IPS-15b (cell line): Measurements from ENCODE around the gene ISY1.

Experiments used
- H3K27me3 ChIP-seq: one replicate; pipeline ENCODE4 v1.6.1; 2013; ENCODE audit warnings: low read length; ENCODE audit not compliant: control insufficient read depth, insufficient read depth
- H3K36me3 ChIP-seq: one replicate; pipeline ENCODE4 v1.6.1; 2013; ENCODE audit warnings: low read length; ENCODE audit not compliant: control insufficient read depth, insufficient read depth
- H3K4me1 ChIP-seq: one replicate; pipeline ENCODE4 v1.6.1; 2013; ENCODE audit warnings: mild to moderate bottlenecking, low read length; ENCODE audit not compliant: control insufficient read depth, insufficient read depth
- H3K4me3 ChIP-seq: one replicate; pipeline ENCODE4 v1.5.1; 2013; ENCODE audit warnings: low read depth, low read length
- H3K9ac ChIP-seq: one replicate; pipeline ENCODE4 v1.6.1; 2013; ENCODE audit warnings: low read depth, mild to moderate bottlenecking, low read length
- H3K9me3 ChIP-seq: one replicate; pipeline ENCODE4 v1.6.1; 2013; ENCODE audit warnings: mild to moderate bottlenecking, low read length; ENCODE audit not compliant: control insufficient read depth, insufficient read depth

ISY1 gene

DNA sequence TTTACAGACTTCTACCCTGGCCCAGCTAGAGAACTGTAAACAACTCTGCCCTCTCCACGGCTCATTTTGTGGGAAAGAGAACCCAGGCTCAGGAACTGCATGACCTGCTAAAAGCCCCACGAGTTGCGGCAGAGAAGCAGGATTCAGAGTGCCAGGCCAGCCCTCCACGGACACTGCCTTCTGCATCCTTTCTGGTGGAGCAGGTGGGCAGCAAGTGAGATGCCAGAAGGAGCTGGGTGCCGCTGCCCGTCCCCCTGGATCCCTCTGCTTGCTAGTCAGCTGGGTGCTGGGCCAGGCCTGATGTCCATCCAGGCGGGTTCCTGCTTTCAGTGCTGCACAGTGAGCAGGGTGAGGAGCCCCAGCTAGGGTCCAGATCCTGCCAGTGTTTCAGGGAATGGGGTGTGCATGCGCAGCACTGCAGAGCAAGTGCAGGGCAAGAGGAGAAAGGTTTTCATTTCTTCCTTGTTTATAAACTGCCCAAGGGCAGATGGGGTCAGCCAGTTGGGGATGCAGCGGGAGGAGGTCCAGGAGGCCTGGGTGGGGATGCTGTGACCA, 34.1 kb downstream of the ISY1 start:
- no peaks in the 10 kb centered on the region for H3K27me3 ChIP-seq
- no peaks in the 10 kb centered on the region for H3K4me1 ChIP-seq
- peaks cover 19% of the 10 kb centered on the region for H3K36me3 ChIP-seq
- no peak overlapping the region for H3K9ac ChIP-seq
- H3K9me3 ChIP-seq, result no peaks in the 10 kb centered on the region
- H3K4me3 ChIP-seq, result no peak overlapping the region

DNA sequence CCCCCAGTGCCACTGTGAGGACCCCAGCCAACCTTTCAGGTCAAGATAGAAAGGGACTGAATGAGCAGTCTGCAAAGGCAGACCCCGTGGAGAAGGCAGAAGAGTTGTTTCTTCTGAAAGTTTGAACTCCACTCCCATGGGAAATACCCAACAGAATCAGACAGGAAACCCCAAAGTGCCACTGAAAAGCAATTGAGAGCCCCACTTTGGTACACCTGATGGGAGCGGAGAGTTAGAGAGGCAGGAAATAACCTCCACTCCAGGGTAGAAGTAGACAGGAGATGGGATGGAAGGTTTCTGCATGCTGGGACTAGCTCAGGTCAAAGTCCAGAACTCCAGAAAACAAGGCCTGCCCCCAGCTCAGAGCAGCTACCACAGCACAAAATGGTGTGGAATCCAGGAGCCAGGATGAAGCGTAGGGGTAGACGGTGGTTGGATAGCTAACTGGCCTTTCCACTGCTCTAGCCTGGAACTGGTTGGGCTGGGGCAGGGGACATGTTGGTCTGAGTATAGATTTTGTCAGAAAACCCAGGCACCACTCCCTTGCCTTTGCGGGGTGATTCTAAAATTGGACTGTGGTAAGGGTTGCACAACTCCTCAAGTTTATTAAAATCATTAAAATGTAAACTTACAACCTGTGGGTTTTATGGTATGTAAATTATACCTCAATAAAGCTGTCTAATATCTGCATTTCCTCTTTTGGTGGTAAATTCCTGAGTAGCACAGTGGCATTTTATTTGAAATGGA, 37.4 kb downstream of the ISY1 start:
- Histone ChIP-seq H3K9me3 (no peaks in the 10 kb centered on the region), H3K4me1 (peaks cover 16% of the 10 kb centered on the region), H3K4me3 (no peak overlapping the region), H3K9ac (no peak overlapping the region), H3K36me3 (peaks cover 5% of the 10 kb centered on the region), H3K27me3 (no peaks in the 10 kb centered on the region)

DNA sequence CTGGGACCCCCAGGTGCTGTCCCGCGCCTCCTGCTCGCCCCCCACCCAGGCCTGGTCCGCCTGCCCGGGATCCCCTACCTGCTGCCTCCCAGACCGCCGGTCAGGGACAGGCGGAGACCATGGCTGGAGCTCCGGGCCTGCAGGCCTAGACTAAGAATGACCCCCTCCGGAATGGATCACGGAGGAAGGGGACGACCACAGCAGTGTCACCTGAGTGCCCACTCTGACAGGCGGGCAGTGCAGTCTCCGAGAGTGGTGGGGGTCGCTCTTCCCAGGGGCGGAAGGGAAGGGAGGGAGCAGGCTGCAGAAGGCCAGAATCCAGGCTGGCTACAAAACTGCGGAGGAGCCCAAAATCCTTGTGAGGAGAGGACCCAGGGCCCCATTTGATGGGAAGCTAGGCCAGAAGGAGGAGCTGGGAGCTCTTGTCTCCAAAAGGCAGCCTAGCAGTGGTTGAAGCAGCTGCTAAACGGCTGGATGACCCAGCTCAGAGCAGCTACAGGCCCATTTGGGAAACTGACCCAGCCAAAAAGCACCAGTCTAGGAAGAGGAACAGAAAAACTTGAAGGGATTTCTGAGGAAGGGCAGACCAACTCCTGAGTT, 38.4 kb downstream of the ISY1 start:
- Histone ChIP-seq H3K4me1 (peaks cover 17% of the 10 kb centered on the region), H3K27me3 (no peaks in the 10 kb centered on the region), H3K9ac (peak overlapping the region; percentile 16), H3K9me3 (no peaks in the 10 kb centered on the region), H3K36me3 (no peaks in the 10 kb centered on the region), H3K4me3 (peak overlapping the region; percentile 82)

DNA sequence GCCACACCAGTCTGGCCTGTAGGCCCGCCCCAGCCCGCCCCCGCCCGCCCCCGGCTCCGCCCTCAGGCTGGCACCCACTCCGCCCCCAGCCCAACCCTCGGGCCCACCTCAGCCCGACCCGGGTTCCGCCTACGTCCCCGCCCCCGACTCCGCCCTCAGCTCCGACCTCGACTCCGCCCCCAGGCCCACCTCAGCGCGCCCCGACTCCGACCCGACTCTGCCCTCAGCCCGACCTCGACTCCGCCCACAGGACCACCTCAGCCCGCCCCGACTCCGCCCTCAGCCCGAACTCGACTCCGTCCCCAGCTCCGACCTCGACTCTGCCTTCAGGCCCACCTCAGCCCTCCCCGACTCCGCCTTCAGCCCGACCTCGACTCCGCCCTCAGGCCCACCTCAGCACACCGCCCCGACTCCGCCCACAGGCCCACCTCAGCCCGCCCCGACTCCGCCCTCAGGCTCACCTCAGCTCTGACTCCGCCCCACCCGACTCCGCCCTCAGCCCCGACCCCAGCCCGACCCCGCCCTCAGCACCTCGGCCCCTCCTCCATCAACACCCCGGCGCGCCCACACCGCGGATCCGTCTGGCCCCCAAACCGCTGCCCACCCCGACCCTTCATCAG, 39.0 kb downstream of the ISY1 start, which contains the start of gene RAB43:
Gene RAB43 (minus strand): TSS at position 13 of the 620 bp plus-strand sequence. CDS start 315 bp downstream, outside the sequence.
- Histone ChIP-seq H3K4me3 (peak within 1 kb of the TSS; percentile 82), H3K4me1 (peaks cover 17% of the 10 kb centered on the region), H3K27me3 (no peaks in the 10 kb centered on the region)

DNA sequence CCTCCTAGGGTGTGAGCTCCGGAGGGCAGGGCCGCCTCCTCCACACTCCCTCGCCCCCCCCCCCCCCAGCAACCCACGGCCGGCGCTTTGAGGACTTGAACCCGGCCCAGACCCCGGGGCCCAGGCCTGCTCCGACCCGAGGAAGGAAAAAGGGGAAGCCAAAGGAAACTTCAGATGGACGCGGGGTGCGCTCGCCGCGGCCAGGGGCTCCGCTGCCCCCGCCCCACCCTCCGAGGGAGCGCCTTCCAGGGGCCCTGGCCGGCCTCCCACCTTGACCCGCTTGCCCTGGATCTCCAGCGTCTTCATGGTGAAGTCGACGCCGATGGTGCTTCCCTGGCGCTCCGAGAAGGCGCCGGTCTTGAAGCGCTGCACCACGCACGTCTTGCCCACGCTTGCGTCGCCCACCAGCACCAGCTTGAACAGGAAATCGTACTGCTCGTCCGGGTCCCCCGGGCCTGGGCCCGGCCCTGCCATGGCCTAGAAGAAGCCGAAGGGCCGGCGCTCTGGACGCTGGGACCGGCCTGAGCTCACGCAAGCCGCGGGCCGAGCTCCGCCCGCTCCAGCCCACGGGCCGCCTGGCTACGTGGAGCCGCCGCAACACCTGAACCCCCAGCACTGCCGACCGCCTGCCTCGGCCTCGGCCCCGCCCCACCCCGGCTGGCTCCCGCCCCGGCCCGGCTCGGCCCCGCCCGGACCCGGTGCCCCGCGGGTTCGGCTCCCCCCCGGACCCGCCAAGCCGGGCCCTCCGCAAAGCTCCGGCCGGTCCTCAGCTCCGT, 39.7 kb downstream of the ISY1 start:
- H3K27me3 ChIP-seq, result no peaks in the 10 kb centered on the region
- no peaks in the 10 kb centered on the region for H3K9me3 ChIP-seq
- H3K4me1 ChIP-seq, result peaks cover 21% of the 10 kb centered on the region
- peak overlapping the region; percentile 41 for H3K9ac ChIP-seq
- H3K4me3 ChIP-seq, result peak overlapping the region; percentile 67
- no peaks in the 10 kb centered on the region for H3K36me3 ChIP-seq

More for the DNA sequence above, 39.0 kb downstream of the ISY1 start, which contains the start of gene RAB43:
- Histone ChIP-seq H3K9ac (peak within 1 kb of the TSS; percentile 41), H3K36me3 (no peaks in the 10 kb centered on the region), H3K9me3 (no peaks in the 10 kb centered on the region)

DNA sequence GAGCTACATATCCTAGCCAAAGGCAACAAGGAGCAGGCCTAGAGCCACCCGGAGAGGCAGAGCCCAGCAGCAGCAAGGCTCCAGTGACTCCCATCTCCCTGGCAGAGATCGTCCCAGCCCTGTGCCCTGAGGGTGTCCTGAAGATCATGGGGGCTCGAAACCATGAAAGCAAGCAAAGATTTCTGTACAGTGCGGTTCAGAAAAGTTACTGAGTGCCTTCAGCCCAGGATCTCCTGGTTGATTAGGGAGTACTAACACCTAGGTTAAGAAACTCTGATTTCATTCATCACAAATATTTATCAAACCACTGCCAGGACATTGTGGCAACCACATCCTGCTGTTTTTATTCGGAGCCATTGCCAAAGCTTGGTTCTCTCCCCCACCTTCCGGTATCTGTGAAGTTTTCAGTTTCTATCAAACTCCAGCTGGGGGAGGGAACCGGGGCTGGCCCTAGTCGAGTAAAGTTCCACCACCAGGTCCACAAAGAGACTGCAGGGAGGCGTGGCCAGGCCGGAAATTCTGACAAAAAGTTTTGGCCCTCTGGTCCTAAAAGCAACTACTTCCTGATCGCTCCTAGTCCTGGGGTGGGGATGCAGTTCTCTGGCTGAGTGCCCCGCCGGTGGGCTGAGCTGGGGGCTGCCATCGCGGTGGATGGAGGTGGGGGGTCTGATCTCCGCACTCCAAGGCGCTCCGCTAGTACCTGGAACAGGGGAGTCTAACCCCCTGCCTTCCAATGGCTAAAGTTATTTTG, 40.4 kb downstream of the ISY1 start:
- no peaks in the 10 kb centered on the region for H3K36me3 ChIP-seq

DNA sequence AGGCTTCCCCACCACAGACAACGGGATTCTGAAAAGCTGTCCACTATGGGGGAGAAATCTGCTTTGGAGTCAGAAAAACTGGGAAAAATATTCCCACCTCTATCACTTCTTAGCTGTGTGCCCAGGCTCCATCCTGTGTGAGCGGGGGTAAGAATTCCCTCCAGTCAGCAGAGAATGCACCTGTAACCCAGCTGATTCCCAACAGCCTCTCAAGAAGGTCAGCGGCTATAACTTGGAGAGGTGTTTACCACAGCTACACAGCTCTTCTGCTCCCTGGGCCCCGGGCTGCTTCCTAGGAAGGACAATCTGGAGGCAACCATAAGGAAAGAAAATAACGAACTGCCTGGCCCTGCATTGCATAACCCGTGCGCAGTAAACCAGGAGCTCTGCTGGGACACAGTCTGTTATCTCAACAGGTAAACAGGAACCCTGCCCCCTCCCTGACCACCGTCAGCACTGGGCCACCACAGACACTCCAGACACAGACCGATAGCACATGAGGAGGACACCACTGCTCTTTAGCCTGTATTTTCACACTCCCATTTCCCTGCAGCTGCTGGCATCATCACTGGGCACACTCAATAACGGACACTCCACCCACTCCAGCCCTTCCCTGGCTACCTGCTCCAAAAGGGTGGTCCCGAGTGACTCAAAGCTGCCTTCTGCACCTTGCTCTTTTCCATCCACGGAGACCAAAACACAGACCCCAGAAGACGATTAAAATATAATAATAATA, 41.3 kb downstream of the ISY1 start:
- Histone ChIP-seq H3K9ac (peak overlapping the region; percentile 62), H3K36me3 (no peaks in the 10 kb centered on the region), H3K9me3 (no peaks in the 10 kb centered on the region), H3K4me1 (peaks cover 30% of the 10 kb centered on the region), H3K4me3 (peak overlapping the region; percentile 67), H3K27me3 (no peaks in the 10 kb centered on the region)

More for the DNA sequence above, 40.4 kb downstream of the ISY1 start:
- Histone ChIP-seq H3K4me1 (peaks cover 25% of the 10 kb centered on the region), H3K4me3 (peak overlapping the region; percentile 67), H3K27me3 (no peaks in the 10 kb centered on the region), H3K9ac (peak overlapping the region; percentile 62), H3K9me3 (no peaks in the 10 kb centered on the region)

DNA sequence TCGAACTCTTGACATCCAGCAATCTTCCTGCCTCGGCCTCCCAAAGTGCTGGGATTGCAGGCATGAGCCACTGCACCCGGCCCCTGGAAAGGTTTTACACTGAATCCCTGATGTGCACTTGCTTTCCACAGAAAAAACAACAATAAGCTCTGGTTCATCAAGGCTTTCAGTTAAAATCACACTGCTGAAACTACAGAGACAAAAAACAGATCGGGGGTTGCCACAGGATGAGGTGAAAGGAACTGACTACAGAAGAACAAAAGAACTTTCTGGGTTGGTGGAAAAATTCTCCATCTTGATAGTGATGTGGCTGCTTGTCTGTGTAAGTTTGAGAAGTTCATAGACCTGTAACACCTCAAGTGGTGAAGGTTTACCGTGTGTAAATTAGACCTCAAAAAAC, 42.1 kb downstream of the ISY1 start:
- Histone ChIP-seq H3K4me3 (no peak overlapping the region), H3K4me1 (peaks cover 30% of the 10 kb centered on the region), H3K9ac (peak overlapping the region; percentile 4)

DNA sequence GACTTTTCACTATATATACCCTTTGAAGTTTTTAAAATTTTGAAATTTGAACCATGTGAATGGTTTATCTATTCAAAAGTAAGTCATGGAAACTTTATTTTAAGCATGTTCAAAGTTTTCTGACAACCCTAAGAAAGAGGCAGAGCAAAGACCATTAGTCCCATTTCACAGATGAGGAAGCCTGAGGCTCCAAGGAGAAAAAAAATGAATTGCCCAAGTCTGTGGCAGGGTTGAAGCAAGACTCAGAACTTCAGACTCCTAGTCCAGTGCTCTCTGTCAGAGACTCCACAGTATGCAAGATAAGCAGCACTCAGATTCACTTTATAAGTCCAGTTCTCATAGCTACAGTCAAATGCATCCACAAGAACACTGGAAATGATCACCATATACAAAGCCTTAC, 43.7 kb downstream of the ISY1 start:
- H3K36me3 ChIP-seq, result no peaks in the 10 kb centered on the region
- H3K4me3 ChIP-seq, result no peak overlapping the region
- H3K9ac ChIP-seq, result no peak overlapping the region
- peaks cover 30% of the 10 kb centered on the region for H3K4me1 ChIP-seq
- H3K27me3 ChIP-seq, result no peaks in the 10 kb centered on the region
- no peaks in the 10 kb centered on the region for H3K9me3 ChIP-seq

More for the DNA sequence above, 42.1 kb downstream of the ISY1 start:
- Histone ChIP-seq H3K27me3 (no peaks in the 10 kb centered on the region), H3K36me3 (no peaks in the 10 kb centered on the region), H3K9me3 (no peaks in the 10 kb centered on the region)

DNA sequence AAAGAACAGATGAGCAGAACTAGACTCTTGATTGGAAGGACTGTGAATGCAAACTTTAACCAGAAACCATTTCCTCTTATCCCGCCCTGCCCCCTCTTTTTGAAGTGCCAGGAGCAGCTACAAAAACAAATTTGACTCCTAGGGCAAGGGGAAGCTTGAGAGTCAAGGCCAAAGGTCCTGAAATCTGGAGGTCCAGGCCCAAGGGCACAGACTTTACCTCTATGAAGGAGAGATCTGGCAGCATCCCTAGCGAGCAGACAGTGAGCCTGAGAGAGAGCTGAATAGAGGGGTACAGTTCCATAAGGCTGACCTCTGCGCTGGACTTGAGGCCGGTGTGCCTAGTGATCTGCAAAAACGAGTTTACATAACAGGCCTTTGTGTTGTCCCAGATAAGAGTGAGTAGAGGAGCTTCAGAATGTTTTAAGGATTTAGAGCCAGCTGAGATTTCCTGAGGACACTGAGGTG, 44.3 kb downstream of the ISY1 start:
- Histone ChIP-seq H3K9me3 (no peaks in the 10 kb centered on the region), H3K27me3 (no peaks in the 10 kb centered on the region), H3K4me3 (no peak overlapping the region), H3K36me3 (no peaks in the 10 kb centered on the region), H3K4me1 (peaks cover 30% of the 10 kb centered on the region), H3K9ac (no peak overlapping the region)
